ENCODE measurements around the gene SPTBN1.
"Not testable (repeated sequence)": the region's sequence is repeated elsewhere in the genome, so short reads cannot be mapped to it uniquely, and the experiment has no call there.

SPTBN1 gene

GRCh38 chr2:54469484-54470053 is 13.4 kb downstream of the SPTBN1 start:
- ATAC-seq (replicated peaks) = no peak
- Mint-ChIP-seq H3K27ac (no peak overlapping the region), H3K36me3 (no peaks in the 10 kb centered on the region), H3K9me3 (no peaks in the 10 kb centered on the region), H3K27me3 (peaks cover 0 to 5% of the 10 kb centered on the region in 2 donors), H3K4me1 (peaks cover 14 to 27% of the 10 kb centered on the region in 2 donors), H3K4me3 (no peak overlapping the region)
- DNase-seq = no peak

- Mint-ChIP-seq H3K27me3 (peaks cover 0 to 5% of the 10 kb centered on the region in 2 donors), H3K9me3 (no peaks in the 10 kb centered on the region), H3K4me1 (peaks cover 14 to 27% of the 10 kb centered on the region in 2 donors), H3K27ac (peak overlapping the region; percentile 48), H3K36me3 (no peaks in the 10 kb centered on the region), H3K4me3 (no peak overlapping the region)
- DNase-seq (no peak), ATAC-seq (replicated peaks) (no peak)
Observed at GRCh38 chr2:54470266-54470938, 14.3 kb downstream of the SPTBN1 start.

GRCh38 chr2:54471221-54471711 is 15.1 kb downstream of the SPTBN1 start:
- H3K27me3 Mint-ChIP-seq = peaks cover 0 to 5% of the 10 kb centered on the region in 2 donors
- no peaks in the 10 kb centered on the region for H3K9me3 Mint-ChIP-seq
- ATAC-seq (replicated peaks) = peak; percentile 100
- H3K36me3 Mint-ChIP-seq = no peaks in the 10 kb centered on the region
- peak; percentile 25 for DNase-seq
- H3K27ac Mint-ChIP-seq = peak overlapping the region; percentile 48
- peak overlapping the region; percentile 45 to 68 for H3K4me3 Mint-ChIP-seq
- peaks cover 14 to 27% of the 10 kb centered on the region in 2 donors for H3K4me1 Mint-ChIP-seq

GRCh38 chr2:54473851-54474250 is 17.7 kb downstream of the SPTBN1 start:
- H3K4me1 Mint-ChIP-seq = peaks cover 14 to 20% of the 10 kb centered on the region in 2 donors
- no peaks in the 10 kb centered on the region for H3K36me3 Mint-ChIP-seq
- H3K4me3 Mint-ChIP-seq = no peak overlapping the region
- no peaks in the 10 kb centered on the region for H3K9me3 Mint-ChIP-seq
- H3K27ac Mint-ChIP-seq = no peak overlapping the region
- H3K27me3 Mint-ChIP-seq = no peaks in the 10 kb centered on the region
- DNase-seq (no peak), ATAC-seq (replicated peaks) (no peak)

- H3K9me3 Mint-ChIP-seq = no peaks in the 10 kb centered on the region
- H3K4me1 Mint-ChIP-seq = peaks cover 9 to 11% of the 10 kb centered on the region in 2 donors
- no peak overlapping the region for H3K27ac Mint-ChIP-seq
- DNase-seq (no peak), ATAC-seq (replicated peaks) (no peak)
- H3K4me3 Mint-ChIP-seq = no peak overlapping the region
- no peaks in the 10 kb centered on the region for H3K27me3 Mint-ChIP-seq
- H3K36me3 Mint-ChIP-seq = no peaks in the 10 kb centered on the region
Observed at GRCh38 chr2:54475285-54475684, 19.2 kb downstream of the SPTBN1 start.

- no peak for ATAC-seq (replicated peaks)
- Mint-ChIP-seq H3K27ac (no peak overlapping the region), H3K36me3 (no peaks in the 10 kb centered on the region), H3K9me3 (no peaks in the 10 kb centered on the region), H3K27me3 (peaks cover 0 to under 1% of the 10 kb centered on the region in 2 donors), H3K4me3 (no peak overlapping the region), H3K4me1 (peaks cover 8% of the 10 kb centered on the region in 2 donors)
- no peak for DNase-seq
Observed at GRCh38 chr2:54475919-54476318, 19.8 kb downstream of the SPTBN1 start.

GRCh38 chr2:54476852-54477251 is 20.7 kb downstream of the SPTBN1 start:
- DNase-seq (no peak), ATAC-seq (replicated peaks) (no peak)
- H3K36me3 Mint-ChIP-seq = no peaks in the 10 kb centered on the region
- H3K27ac Mint-ChIP-seq = no peak overlapping the region
- H3K9me3 Mint-ChIP-seq = peaks cover 0 to 2% of the 10 kb centered on the region in 2 donors
- peaks cover 0 to 7% of the 10 kb centered on the region in 2 donors for H3K27me3 Mint-ChIP-seq
- no peaks in the 10 kb centered on the region for H3K4me1 Mint-ChIP-seq
- no peak overlapping the region for H3K4me3 Mint-ChIP-seq

- ATAC-seq (replicated peaks) (no peak), DNase-seq (no peak)
- Mint-ChIP-seq H3K36me3 (no peaks in the 10 kb centered on the region), H3K27me3 (peaks cover 0 to 7% of the 10 kb centered on the region in 2 donors), H3K4me1 (no peaks in the 10 kb centered on the region), H3K4me3 (no peak overlapping the region), H3K27ac (no peak overlapping the region), H3K9me3 (peaks cover 0 to 2% of the 10 kb centered on the region in 2 donors)
Observed at GRCh38 chr2:54477896-54478295, 21.8 kb downstream of the SPTBN1 start.

GRCh38 chr2:54478899-54479298 is 22.8 kb downstream of the SPTBN1 start:
- H3K36me3 Mint-ChIP-seq = no peaks in the 10 kb centered on the region
- no peak overlapping the region for H3K4me3 Mint-ChIP-seq
- DNase-seq (no peak), ATAC-seq (replicated peaks) (no peak)
- H3K9me3 Mint-ChIP-seq = peaks cover 0 to 2% of the 10 kb centered on the region in 2 donors
- no peak overlapping the region for H3K27ac Mint-ChIP-seq
- H3K27me3 Mint-ChIP-seq = peaks cover 0 to 7% of the 10 kb centered on the region in 2 donors
- no peaks in the 10 kb centered on the region for H3K4me1 Mint-ChIP-seq

- no peak overlapping the region for H3K27ac Mint-ChIP-seq
- no peak for DNase-seq
- peaks cover 0 to 2% of the 10 kb centered on the region in 2 donors for H3K9me3 Mint-ChIP-seq
- peaks cover 0 to 7% of the 10 kb centered on the region in 2 donors for H3K27me3 Mint-ChIP-seq
- H3K4me1 Mint-ChIP-seq = no peaks in the 10 kb centered on the region
- H3K36me3 Mint-ChIP-seq = no peaks in the 10 kb centered on the region
- H3K4me3 Mint-ChIP-seq = no peak overlapping the region
- ATAC-seq (replicated peaks) = no peak
Observed at GRCh38 chr2:54479424-54479823, 23.3 kb downstream of the SPTBN1 start.

- H3K36me3 Mint-ChIP-seq = peaks cover 3 to 4% of the 10 kb centered on the region in 2 donors
- H3K4me1 Mint-ChIP-seq = no peaks in the 10 kb centered on the region
- peaks cover 0 to 7% of the 10 kb centered on the region in 2 donors for H3K27me3 Mint-ChIP-seq
- peaks cover 6% of the 10 kb centered on the region in 2 donors for H3K9me3 Mint-ChIP-seq
- H3K4me3 Mint-ChIP-seq = no peak overlapping the region
- DNase-seq = no peak
- H3K27ac Mint-ChIP-seq = no peak overlapping the region
- ATAC-seq (replicated peaks) = peak in 1 of 2 donors; percentile 39
Observed at GRCh38 chr2:54480025-54480424, 23.9 kb downstream of the SPTBN1 start.

- Mint-ChIP-seq H3K27ac (no peak overlapping the region), H3K36me3 (peaks cover 3 to 6% of the 10 kb centered on the region in 2 donors), H3K4me3 (no peak overlapping the region), H3K4me1 (no peaks in the 10 kb centered on the region), H3K27me3 (peaks cover 0 to 7% of the 10 kb centered on the region in 2 donors), H3K9me3 (peaks cover 8% of the 10 kb centered on the region in 2 donors)
- ATAC-seq (replicated peaks) (no peak), DNase-seq (no peak)
Observed at GRCh38 chr2:54481686-54482085, 25.6 kb downstream of the SPTBN1 start.

GRCh38 chr2:54482715-54483114 is 26.6 kb downstream of the SPTBN1 start:
- Mint-ChIP-seq H3K36me3 (peaks cover 3 to 6% of the 10 kb centered on the region in 2 donors), H3K4me1 (no peaks in the 10 kb centered on the region), H3K27me3 (peaks cover 0 to 7% of the 10 kb centered on the region in 2 donors), H3K27ac (no peak overlapping the region), H3K9me3 (peaks cover 8% of the 10 kb centered on the region in 2 donors), H3K4me3 (no peak overlapping the region)
- ATAC-seq (replicated peaks) = no peak
- DNase-seq = no peak

GRCh38 chr2:54483426-54483825 is 27.3 kb downstream of the SPTBN1 start:
- Mint-ChIP-seq H3K27ac (no peak overlapping the region), H3K9me3 (peaks cover 8% of the 10 kb centered on the region in 2 donors), H3K4me1 (no peaks in the 10 kb centered on the region), H3K27me3 (peaks cover 0 to 7% of the 10 kb centered on the region in 2 donors), H3K4me3 (no peak overlapping the region), H3K36me3 (peaks cover 3 to 6% of the 10 kb centered on the region in 2 donors)
- no peak for ATAC-seq (replicated peaks)
- DNase-seq = no peak

- DNase-seq; H3K27ac Mint-ChIP-seq; H3K9me3 Mint-ChIP-seq; H3K4me3 Mint-ChIP-seq; ATAC-seq (replicated peaks); H3K4me1 Mint-ChIP-seq; H3K36me3 Mint-ChIP-seq: not testable (repeated sequence)
- H3K27me3 Mint-ChIP-seq = peaks cover 4 to 12% of the 10 kb centered on the region in 2 donors
Observed at GRCh38 chr2:54485756-54486155, 29.6 kb downstream of the SPTBN1 start.

Data from stimulated activated naive B cell treated with anti-CD40 and anti-IgM and Interleukin-4, amounts not matched to agents 10 μg/mL and 1 μg/mL and 100 μg/mL, for 72 hours (primary cell).